ENCODE measurements around the gene ZCCHC24. TPM values are rescaled to one million over a fixed set of nuclear protein-coding genes. Genes with fewer than 3 reads are reported as not detected.

The ZCCHC24 gene
- total and polyA plus RNA-seq, 2 donors (not counting 3 experiments of a cell fraction or from before 2014, with no cell fraction given): 5.2 to 8.4 TPM

- BruUV-seq (replicated peaks): no TSS peak
- ChIA-PET POLR2A (no interaction called here), CTCF (no interaction called here)
- H3K9ac ChIP-seq (replicated peaks; ENCODE audit: extremely low read depth, insufficient read depth, low read length): no peak overlapping the region
- H3K9me3 ChIP-seq (replicated peaks; ENCODE audit: control insufficient read depth, insufficient read depth, low read length): no peaks in the 10 kb centered on the region
- no peak for DNase-seq (ENCODE audit: low read depth, low spot score)
- no peaks in the 10 kb centered on the region for H3K9me1 ChIP-seq (replicated peaks; ENCODE audit: control insufficient read depth, extremely low read depth, insufficient read depth, low read length)
- no peak for FAIRE-seq
- no peak overlapping the region for H2AFZ ChIP-seq (ENCODE audit: low read depth, low read length)
- no peak overlapping the region for H3K27ac ChIP-seq (ENCODE audit: insufficient read depth, low read depth, low read length)
- H3K4me2 ChIP-seq (ENCODE audit: insufficient read depth, low read length): no peak overlapping the region
- peaks cover 20% of the 10 kb centered on the region for H3K79me2 ChIP-seq (ENCODE audit: control insufficient read depth, insufficient read depth, low read length)
- peaks cover 11% of the 10 kb centered on the region for H3K4me1 ChIP-seq (ENCODE audit: control insufficient read depth, extremely low read depth, insufficient read depth, low read length)
- H3K4me3 ChIP-seq (replicated peaks in 1 of 3; ENCODE audit: insufficient read depth in 1 of 3, low read depth in 1 of 3, low read length in 3 of 3): no peak overlapping the region
- intact Hi-C loops (cut with micrococcal nuclease) (no loop called here), dilution Hi-C loops (cut with MboI; ENCODE audit: extremely low pct_ligation_motif_present, low sequenced_read_pairs) (no loop called here)
- H3K27me3 ChIP-seq (ENCODE audit: control insufficient read depth in 2 of 2, insufficient read depth in 2 of 2, low read length in 2 of 2): no peaks in the 10 kb centered on the region
- no peaks in the 10 kb centered on the region for H4K20me1 ChIP-seq (replicated peaks; ENCODE audit: control insufficient read depth, extremely low read depth, insufficient read depth, low read length)
- H3K36me3 ChIP-seq (ENCODE audit: control insufficient read depth in 2 of 2, extremely low read depth in 1 of 2, insufficient read depth in 2 of 2, low read length in 2 of 2): peaks cover 7 to 38% of the 10 kb centered on the region in 2 experiments
- TF ChIP-seq MAX (IDR thresholded peaks at IDR 0.05; ENCODE audit: insufficient read depth, insufficient read length) (no peak), POLR2AphosphoS5 (IDR thresholded peaks at IDR 0.05; ENCODE audit: insufficient read depth, low read depth, low read length) (no peak), GATA2 (IDR thresholded peaks at IDR 0.05; ENCODE audit: insufficient read depth, insufficient read length, low read depth, low read length) (no peak), MYC (IDR thresholded peaks at IDR 0.05; ENCODE audit: low read depth, low read length) (no peak), FOS (IDR thresholded peaks at IDR 0.05; ENCODE audit: borderline replicate concordance, insufficient read depth, low read length) (no peak), POLR2A (IDR thresholded peaks at IDR 0.05; ENCODE audit: low read depth, low read length) (no peak), JUN (IDR thresholded peaks at IDR 0.05; ENCODE audit: borderline replicate concordance, insufficient read depth, insufficient read length, low read depth) (no peak), EZH2 (IDR thresholded peaks at IDR 0.05; ENCODE audit: borderline replicate concordance, low read depth, low read length, severe bottlenecking) (no peak)
- TF ChIP-seq, protein P1, sequence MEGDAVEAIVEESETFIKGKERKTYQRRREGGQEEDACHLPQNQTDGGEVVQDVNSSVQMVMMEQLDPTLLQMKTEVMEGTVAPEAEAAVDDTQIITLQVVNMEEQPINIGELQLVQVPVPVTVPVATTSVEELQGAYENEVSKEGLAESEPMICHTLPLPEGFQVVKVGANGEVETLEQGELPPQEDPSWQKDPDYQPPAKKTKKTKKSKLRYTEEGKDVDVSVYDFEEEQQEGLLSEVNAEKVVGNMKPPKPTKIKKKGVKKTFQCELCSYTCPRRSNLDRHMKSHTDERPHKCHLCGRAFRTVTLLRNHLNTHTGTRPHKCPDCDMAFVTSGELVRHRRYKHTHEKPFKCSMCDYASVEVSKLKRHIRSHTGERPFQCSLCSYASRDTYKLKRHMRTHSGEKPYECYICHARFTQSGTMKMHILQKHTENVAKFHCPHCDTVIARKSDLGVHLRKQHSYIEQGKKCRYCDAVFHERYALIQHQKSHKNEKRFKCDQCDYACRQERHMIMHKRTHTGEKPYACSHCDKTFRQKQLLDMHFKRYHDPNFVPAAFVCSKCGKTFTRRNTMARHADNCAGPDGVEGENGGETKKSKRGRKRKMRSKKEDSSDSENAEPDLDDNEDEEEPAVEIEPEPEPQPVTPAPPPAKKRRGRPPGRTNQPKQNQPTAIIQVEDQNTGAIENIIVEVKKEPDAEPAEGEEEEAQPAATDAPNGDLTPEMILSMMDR (IDR thresholded peaks at IDR 0.05; ENCODE audit: extremely low read depth in 1 of 2, insufficient read depth in 1 of 2, low read depth in 1 of 2, low read length in 2 of 2): no peak
These were observed 93.2 kb downstream of the ZCCHC24 start for GRCh38 chr10:79352035-79352877.

Measured in endothelial cell of umbilical vein (primary cell).